HEK293 (cell line): Measurements from ENCODE around the gene TRAF2.

ENCODE experiments used
- CTCF ChIA-PET: fragments of 350-600 bp; formaldehyde crosslinking; extraction: SDS; loops from one replicate; lab custom pipeline; 2021; ENCODE audit warnings: antibody characterized with exemption; lab: Yijun Ruan, JAX
- POLR2A ChIA-PET: fragments of 300-600 bp; formaldehyde crosslinking; extraction: SDS; loops from one replicate; lab custom pipeline; 2020; ENCODE audit warnings: antibody characterized with exemption, inconsistent platforms; lab: Yijun Ruan, JAX
- H3K27ac ChIP-seq: fragments of 200-500 bp; sonication (Bioruptor generic); 2 replicates; pipeline ENCODE4 v1.5.1; 2014; ENCODE audit warnings: low read depth, low read length, control low read depth, inconsistent platforms; ENCODE audit errors: extremely low read depth
- H3K36me3 ChIP-seq, 2 experiments: fragments of 200-500 bp in 1 of 2; sonication (Bioruptor generic) in 1 of 2; 1 replicate in 1 of 2; 2 replicates in 1 of 2; pipeline ENCODE4 v1.5.1; 2014 to 2017; ENCODE audit warnings: inconsistent platforms in 2 of 2, low read length in 2 of 2; ENCODE audit not compliant: control insufficient read depth in 2 of 2, insufficient read depth in 1 of 2
- H3K4me1 ChIP-seq: fragments of 200-500 bp; sonication (Bioruptor generic); 2 replicates; pipeline ENCODE4 v1.5.1; 2014; ENCODE audit warnings: mild to moderate bottlenecking, low read length, inconsistent platforms; ENCODE audit not compliant: control insufficient read depth, insufficient read depth
- H3K4me3 ChIP-seq: 2 replicates; pipeline ENCODE4 v1.5.1; 2011; ENCODE audit warnings: low read depth, mild to moderate bottlenecking, control low read depth, low read length, moderate library complexity
- H3K9me3 ChIP-seq: fragments of 200-500 bp; sonication (Bioruptor generic); 2 replicates; pipeline ENCODE4 v1.5.1; 2014; ENCODE audit warnings: low read depth, low read length, inconsistent platforms; ENCODE audit not compliant: control insufficient read depth, insufficient read depth
- CTCF ChIP-seq: fragments of 450-650 bp; formaldehyde crosslinking; IDR thresholded peaks from 2 replicates; pipeline ENCODE4 v1.5.1; 2016; ENCODE audit warnings: missing biosample characterization, missing genetic modification characterization
- IKZF3 ChIP-seq: fragments of 450-650 bp; IDR thresholded peaks from 2 replicates; pipeline ENCODE4 v1.5.0; 2018; ENCODE audit warnings: missing biosample characterization, mild to moderate bottlenecking, missing genetic modification characterization, moderate library complexity
- KLF16 ChIP-seq: fragments of 450-650 bp; formaldehyde crosslinking; IDR thresholded peaks from 2 replicates; pipeline ENCODE4 v1.5.1; 2017; ENCODE audit warnings: missing biosample characterization, missing genetic modification characterization
- PRDM6 ChIP-seq: fragments of 450-650 bp; formaldehyde crosslinking; IDR thresholded peaks from 2 replicates; pipeline ENCODE4 v1.5.1; 2017; ENCODE audit warnings: missing biosample characterization, missing genetic modification characterization
- ZBTB10 ChIP-seq: fragments of 450-650 bp; formaldehyde crosslinking; IDR thresholded peaks from 2 replicates; pipeline ENCODE4 v1.5.1; 2016; ENCODE audit warnings: missing biosample characterization, missing genetic modification characterization
- ZIC2 ChIP-seq: fragments of 450-650 bp; formaldehyde crosslinking; IDR thresholded peaks from 2 replicates; pipeline ENCODE4 v1.5.1; 2016; ENCODE audit warnings: missing biosample characterization, missing genetic modification characterization
- ZNF19 ChIP-seq: fragments of 450-650 bp; formaldehyde crosslinking; IDR thresholded peaks from 2 replicates; pipeline ENCODE4; 2016; ENCODE audit warnings: missing biosample characterization, missing genetic modification characterization, low read depth
- ZNF266 ChIP-seq: fragments of 450-650 bp; formaldehyde crosslinking; IDR thresholded peaks from 2 replicates; pipeline ENCODE4 v1.5.1; 2016; ENCODE audit warnings: missing biosample characterization, missing genetic modification characterization, low read depth
- ZNF324 ChIP-seq: fragments of 450-650 bp; formaldehyde crosslinking; IDR thresholded peaks from 2 replicates; pipeline ENCODE4 v1.5.1; 2016; ENCODE audit warnings: missing biosample characterization, missing genetic modification characterization
- ZNF366 ChIP-seq: fragments of 450-650 bp; formaldehyde crosslinking; conservative IDR thresholded peaks from 2 replicates; pipeline ENCODE4 v1.5.1; 2016; ENCODE audit warnings: missing biosample characterization, missing genetic modification characterization
- ZNF473 ChIP-seq: fragments of 450-650 bp; formaldehyde crosslinking; IDR thresholded peaks from 2 replicates; pipeline ENCODE4 v1.5.1; 2017; ENCODE audit warnings: missing biosample characterization, missing genetic modification characterization
- ZNF580 ChIP-seq: fragments of 450-650 bp; formaldehyde crosslinking; IDR thresholded peaks from 2 replicates; pipeline ENCODE4 v1.5.1; 2016; ENCODE audit warnings: missing biosample characterization, missing genetic modification characterization
- ZNF624 ChIP-seq: fragments of 450-650 bp; formaldehyde crosslinking; IDR thresholded peaks from 2 replicates; pipeline ENCODE4 v1.5.1; 2017; ENCODE audit warnings: missing biosample characterization, missing genetic modification characterization
- ZNF670 ChIP-seq: fragments of 450-650 bp; formaldehyde crosslinking; IDR thresholded peaks from 2 replicates; pipeline ENCODE4 v1.5.1; 2016; ENCODE audit warnings: missing biosample characterization, missing genetic modification characterization, low read depth
- ZNF701 ChIP-seq: fragments of 450-650 bp; formaldehyde crosslinking; IDR thresholded peaks from 2 replicates; pipeline ENCODE4 v1.5.1; 2016; ENCODE audit warnings: missing biosample characterization, missing genetic modification characterization
- TF ChIP-seq, protein P1 (sequence below): fragments of 450-650 bp; formaldehyde crosslinking; IDR thresholded peaks from 2 replicates; pipeline ENCODE4 v1.5.1; 2016; ENCODE audit warnings: missing biosample characterization, missing genetic modification characterization
- TF ChIP-seq, protein P2 (sequence below): fragments of 450-650 bp; formaldehyde crosslinking; IDR thresholded peaks from 2 replicates; pipeline ENCODE4 v1.5.1; 2016; ENCODE audit warnings: missing biosample characterization, missing genetic modification characterization
- TF ChIP-seq, protein P3 (sequence below): fragments of 450-650 bp; formaldehyde crosslinking; optimal IDR thresholded peaks from 2 replicates; pipeline ENCODE3; 2016; ENCODE audit warnings: missing biosample characterization, mild to moderate bottlenecking, missing genetic modification characterization
- TF ChIP-seq, protein P4 (sequence below): fragments of 450-650 bp; formaldehyde crosslinking; IDR thresholded peaks from 2 replicates; pipeline ENCODE4 v1.5.1; 2017; ENCODE audit warnings: missing biosample characterization, mild to moderate bottlenecking, missing genetic modification characterization, moderate library complexity

Gene TRAF2

DNA sequence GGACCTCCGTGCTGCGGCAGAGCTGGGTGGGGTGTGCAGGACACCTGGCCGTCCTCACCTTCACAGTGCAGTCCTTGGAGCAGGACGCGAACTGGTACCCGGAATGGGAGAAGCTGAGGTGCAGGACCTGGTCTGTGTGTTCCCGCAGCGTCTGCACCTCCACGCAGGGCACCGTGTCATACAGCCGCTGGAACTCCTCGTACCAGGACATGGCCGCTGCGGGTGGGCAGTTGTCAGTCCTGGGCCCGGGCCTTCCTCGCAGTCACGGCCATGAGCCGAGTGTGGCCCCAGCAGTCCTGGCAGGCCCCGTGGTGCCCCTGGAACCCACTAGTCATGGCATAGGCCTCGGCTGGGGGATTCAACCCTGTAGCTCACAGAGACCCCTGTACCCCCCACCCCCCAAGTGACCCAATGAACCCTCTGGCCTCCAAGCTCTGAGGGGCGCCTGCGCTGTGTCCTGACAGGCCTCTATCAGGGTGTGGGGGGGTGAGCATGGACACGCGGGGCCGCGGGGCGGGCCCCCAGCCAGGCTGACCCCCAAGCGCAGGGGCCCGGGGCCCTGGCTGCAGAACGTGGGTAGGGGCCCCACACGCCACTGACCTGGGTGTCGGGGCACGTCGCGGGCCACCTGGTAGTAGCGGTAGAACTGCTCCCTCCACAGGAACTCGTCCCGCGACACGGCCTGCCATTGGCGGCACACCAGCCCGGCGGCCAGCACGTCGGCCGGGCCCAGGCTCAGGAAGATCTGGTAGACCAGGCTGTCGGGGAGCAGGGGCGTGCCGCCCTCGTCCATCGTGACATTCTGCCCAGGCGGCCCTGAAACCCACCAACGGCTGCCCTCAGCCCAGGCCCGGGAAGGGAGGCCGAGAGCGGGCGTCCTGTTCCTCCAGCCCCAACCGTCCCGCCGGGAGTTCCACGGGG, 57.2 kb downstream of the TRAF2 start (continued):
- peak; percentile 64; the same call in 1 of the 2 replicates for TF ChIP-seq ZNF324 (tag by site-specific recombination)
- TF ChIP-seq ZNF624 (tag by site-specific recombination): no peak
- no peak for TF ChIP-seq ZIC2 (tag by site-specific recombination)
- no peak for TF ChIP-seq ZNF670
- TF ChIP-seq ZBTB10 (tag by site-specific recombination): no peak
- no peak for TF ChIP-seq PRDM6
- TF ChIP-seq ZNF580 (tag by site-specific recombination): no peak
- no peak for TF ChIP-seq ZNF266 (tag by site-specific recombination)
- TF ChIP-seq ZNF366: no peak
- TF ChIP-seq KLF16 (tag by site-specific recombination): 0 out of 2 replicates have a peak, but pooled peaks have one; percentile 34
- no peak for TF ChIP-seq ZNF701 (tag by site-specific recombination)
- TF ChIP-seq, protein P1, sequence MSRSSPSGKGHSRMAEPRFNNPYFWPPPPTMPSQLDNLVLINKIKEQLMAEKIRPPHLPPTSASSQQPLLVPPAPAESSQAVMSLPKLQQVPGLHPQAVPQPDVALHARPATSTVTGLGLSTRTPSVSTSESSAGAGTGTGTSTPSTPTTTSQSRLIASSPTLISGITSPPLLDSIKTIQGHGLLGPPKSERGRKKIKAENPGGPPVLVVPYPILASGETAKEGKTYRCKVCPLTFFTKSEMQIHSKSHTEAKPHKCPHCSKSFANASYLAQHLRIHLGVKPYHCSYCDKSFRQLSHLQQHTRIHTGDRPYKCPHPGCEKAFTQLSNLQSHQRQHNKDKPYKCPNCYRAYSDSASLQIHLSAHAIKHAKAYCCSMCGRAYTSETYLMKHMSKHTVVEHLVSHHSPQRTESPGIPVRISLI (tag by site-specific recombination): no peak
- TF ChIP-seq, all 188 proteins: peak for 27

DNA sequence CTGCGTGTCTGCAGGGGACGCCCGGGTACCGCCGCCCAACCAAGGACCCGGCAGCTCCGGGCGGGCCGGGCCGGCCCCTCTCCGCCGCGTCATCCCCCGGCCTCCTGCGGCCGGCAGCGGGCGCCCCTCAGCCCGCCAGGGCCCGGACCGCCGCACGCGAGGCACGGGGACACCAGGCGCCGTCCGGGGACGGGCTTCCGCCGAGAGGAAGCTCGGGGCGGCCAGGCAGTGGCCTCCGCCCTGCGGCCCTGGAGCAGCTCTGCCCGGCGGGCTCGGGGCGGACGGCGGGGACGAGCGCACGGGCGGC, 57.8 kb downstream of the TRAF2 start:
- H3K27ac ChIP-seq: peak overlapping the region; percentile 90
- TF ChIP-seq, protein P2, sequence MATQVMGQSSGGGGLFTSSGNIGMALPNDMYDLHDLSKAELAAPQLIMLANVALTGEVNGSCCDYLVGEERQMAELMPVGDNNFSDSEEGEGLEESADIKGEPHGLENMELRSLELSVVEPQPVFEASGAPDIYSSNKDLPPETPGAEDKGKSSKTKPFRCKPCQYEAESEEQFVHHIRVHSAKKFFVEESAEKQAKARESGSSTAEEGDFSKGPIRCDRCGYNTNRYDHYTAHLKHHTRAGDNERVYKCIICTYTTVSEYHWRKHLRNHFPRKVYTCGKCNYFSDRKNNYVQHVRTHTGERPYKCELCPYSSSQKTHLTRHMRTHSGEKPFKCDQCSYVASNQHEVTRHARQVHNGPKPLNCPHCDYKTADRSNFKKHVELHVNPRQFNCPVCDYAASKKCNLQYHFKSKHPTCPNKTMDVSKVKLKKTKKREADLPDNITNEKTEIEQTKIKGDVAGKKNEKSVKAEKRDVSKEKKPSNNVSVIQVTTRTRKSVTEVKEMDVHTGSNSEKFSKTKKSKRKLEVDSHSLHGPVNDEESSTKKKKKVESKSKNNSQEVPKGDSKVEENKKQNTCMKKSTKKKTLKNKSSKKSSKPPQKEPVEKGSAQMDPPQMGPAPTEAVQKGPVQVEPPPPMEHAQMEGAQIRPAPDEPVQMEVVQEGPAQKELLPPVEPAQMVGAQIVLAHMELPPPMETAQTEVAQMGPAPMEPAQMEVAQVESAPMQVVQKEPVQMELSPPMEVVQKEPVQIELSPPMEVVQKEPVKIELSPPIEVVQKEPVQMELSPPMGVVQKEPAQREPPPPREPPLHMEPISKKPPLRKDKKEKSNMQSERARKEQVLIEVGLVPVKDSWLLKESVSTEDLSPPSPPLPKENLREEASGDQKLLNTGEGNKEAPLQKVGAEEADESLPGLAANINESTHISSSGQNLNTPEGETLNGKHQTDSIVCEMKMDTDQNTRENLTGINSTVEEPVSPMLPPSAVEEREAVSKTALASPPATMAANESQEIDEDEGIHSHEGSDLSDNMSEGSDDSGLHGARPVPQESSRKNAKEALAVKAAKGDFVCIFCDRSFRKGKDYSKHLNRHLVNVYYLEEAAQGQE (tag by site-specific recombination): no peak
- TF ChIP-seq IKZF3 (tag by site-specific recombination) (0 out of 2 replicates have a peak, but pooled peaks have one; percentile 4), ZNF19 (tag by site-specific recombination) (no peak), ZNF473 (tag by site-specific recombination) (no peak), CTCF (tag by site-specific recombination) (0 out of 2 replicates have a peak, but pooled peaks have one; percentile 3)
- TF ChIP-seq, protein P3, sequence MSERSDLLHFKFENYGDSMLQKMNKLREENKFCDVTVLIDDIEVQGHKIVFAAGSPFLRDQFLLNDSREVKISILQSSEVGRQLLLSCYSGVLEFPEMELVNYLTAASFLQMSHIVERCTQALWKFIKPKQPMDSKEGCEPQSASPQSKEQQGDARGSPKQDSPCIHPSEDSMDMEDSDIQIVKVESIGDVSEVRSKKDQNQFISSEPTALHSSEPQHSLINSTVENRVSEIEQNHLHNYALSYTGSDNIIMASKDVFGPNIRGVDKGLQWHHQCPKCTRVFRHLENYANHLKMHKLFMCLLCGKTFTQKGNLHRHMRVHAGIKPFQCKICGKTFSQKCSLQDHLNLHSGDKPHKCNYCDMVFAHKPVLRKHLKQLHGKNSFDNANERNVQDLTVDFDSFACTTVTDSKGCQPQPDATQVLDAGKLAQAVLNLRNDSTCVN: peak; percentile 11
- TF ChIP-seq, protein P4, sequence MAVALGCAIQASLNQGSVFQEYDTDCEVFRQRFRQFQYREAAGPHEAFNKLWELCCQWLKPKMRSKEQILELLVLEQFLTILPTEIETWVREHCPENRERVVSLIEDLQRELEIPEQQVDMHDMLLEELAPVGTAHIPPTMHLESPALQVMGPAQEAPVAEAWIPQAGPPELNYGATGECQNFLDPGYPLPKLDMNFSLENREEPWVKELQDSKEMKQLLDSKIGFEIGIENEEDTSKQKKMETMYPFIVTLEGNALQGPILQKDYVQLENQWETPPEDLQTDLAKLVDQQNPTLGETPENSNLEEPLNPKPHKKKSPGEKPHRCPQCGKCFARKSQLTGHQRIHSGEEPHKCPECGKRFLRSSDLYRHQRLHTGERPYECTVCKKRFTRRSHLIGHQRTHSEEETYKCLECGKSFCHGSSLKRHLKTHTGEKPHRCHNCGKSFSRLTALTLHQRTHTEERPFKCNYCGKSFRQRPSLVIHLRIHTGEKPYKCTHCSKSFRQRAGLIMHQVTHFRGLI (tag by site-specific recombination): no peak
- H3K36me3 ChIP-seq: peaks cover 0 to 42% of the 10 kb centered on the region in 2 experiments; a peak in 1 of 3 replicates
- peak overlapping the region; percentile 51 for H3K4me3 ChIP-seq
- POLR2A ChIA-PET: interaction anchor here (0.6 to 0.9 kb wide), 3 partner anchors 48 to 1165 kb away, joined by 3 to 4 read pairs (median 3); partner anchors contain the start of genes PAXX and TMEM141
- H3K9me3 ChIP-seq: no peaks in the 10 kb centered on the region
- no peaks in the 10 kb centered on the region for H3K4me1 ChIP-seq
- CTCF ChIA-PET: interaction anchor here (0.6 to 5.7 kb wide), 10 partner anchors 8 to 263 kb away, joined by 3 to 119 read pairs (median 3); no protein-coding TSS in a partner anchor
